GM04504 (cell line): ENCODE data around the gene COMMD4.

Source experiments
- DNase-seq: peaks from one replicate; pipeline ENCODE4 v3.0.0-alpha.2; 2012; ENCODE audit warnings: low read depth

COMMD4 gene

GRCh38 chr15:75357976-75358673 lies 22.3 kb downstream of the COMMD4 start:
- no peak for DNase-seq

GRCh38 chr15:75358771-75359536 lies 23.1 kb downstream of the COMMD4 start:
- no peak for DNase-seq

- no peak for DNase-seq
Measured at GRCh38 chr15:75359537-75360250, 23.8 kb downstream of the COMMD4 start.

- no peak for DNase-seq
Measured at GRCh38 chr15:75360391-75360790, 24.5 kb downstream of the COMMD4 start.

GRCh38 chr15:75360856-75361255 lies 25.0 kb downstream of the COMMD4 start:
- DNase-seq: no peak

- no peak for DNase-seq
Measured at GRCh38 chr15:75361361-75361988, 25.6 kb downstream of the COMMD4 start.

GRCh38 chr15:75361989-75362641 lies 26.3 kb downstream of the COMMD4 start:
- no peak for DNase-seq

GRCh38 chr15:75362642-75363249 lies 26.9 kb downstream of the COMMD4 start:
- DNase-seq: no peak

- no peak for DNase-seq
Measured at GRCh38 chr15:75363786-75364185, 27.9 kb downstream of the COMMD4 start.

GRCh38 chr15:75364881-75365280 lies 29.0 kb downstream of the COMMD4 start:
- no peak for DNase-seq

- DNase-seq: no peak
Measured at GRCh38 chr15:75366163-75366562, 30.3 kb downstream of the COMMD4 start.

- no peak for DNase-seq
Measured at GRCh38 chr15:75367006-75367405, 31.1 kb downstream of the COMMD4 start.

- DNase-seq: no peak
Measured at GRCh38 chr15:75367406-75367912, 31.6 kb downstream of the COMMD4 start.

GRCh38 chr15:75367913-75368688 lies 32.2 kb downstream of the COMMD4 start, which contains the start of gene MAN2C1:
Gene MAN2C1, minus strand, starts transcription at chr15:75368607. Its CDS starts 24 bp downstream, at chr15:75368583.
- DNase-seq: peak; percentile 84

GRCh38 chr15:75368689-75369239 lies 32.9 kb downstream of the COMMD4 start:
- no peak for DNase-seq

- DNase-seq: no peak
Measured at GRCh38 chr15:75369897-75370581, 34.2 kb downstream of the COMMD4 start.

- DNase-seq: no peak
Measured at GRCh38 chr15:75371486-75371885, 35.6 kb downstream of the COMMD4 start.

GRCh38 chr15:75371901-75372688 lies 36.2 kb downstream of the COMMD4 start:
- DNase-seq: no peak

GRCh38 chr15:75380773-75381172 lies 44.9 kb downstream of the COMMD4 start:
- no peak for DNase-seq
